NCI-H526 treated with DMSO at 0.1 percent for 48 hours (cell line): ENCODE data around the gene TRMU.

Experiments used
- DNase-seq: peaks from one replicate; lab custom pipeline; 2025; lab: John Stamatoyannopoulos, UW

TRMU gene

GRCh38 chr22:46335201-46336118, at the start of gene TRMU:
Gene TRMU, plus strand, starts transcription at chr22:46335714. Its CDS starts 51 bp downstream, at chr22:46335765.
- DNase-seq = peak; percentile 39

DNA sequence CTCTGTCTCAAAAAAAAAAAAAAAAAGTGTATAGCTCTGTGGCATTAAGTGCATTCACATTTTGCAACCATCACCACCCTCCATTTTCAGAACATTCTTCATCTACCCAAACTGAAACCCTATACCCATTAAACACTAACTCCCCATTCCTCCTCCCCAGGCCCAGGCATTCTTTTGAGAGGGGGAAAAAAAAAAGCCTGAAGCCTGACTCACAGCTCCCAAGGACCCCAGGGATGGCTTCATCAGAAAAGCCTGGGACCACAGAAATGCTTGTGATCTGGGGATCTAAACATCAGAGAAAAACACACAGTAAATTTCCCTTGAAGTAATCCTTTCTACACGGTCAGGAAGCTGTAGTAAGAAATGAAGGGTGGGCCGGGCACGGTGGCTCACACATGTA, 49.5 kb upstream of the TRMU start:
- DNase-seq = no peak

- DNase-seq = no peak
These were observed 48.3 kb upstream of the TRMU start for GRCh38 chr22:46286941-46287872.

- no peak for DNase-seq
These were observed 47.4 kb upstream of the TRMU start for GRCh38 chr22:46287873-46288751.

DNA sequence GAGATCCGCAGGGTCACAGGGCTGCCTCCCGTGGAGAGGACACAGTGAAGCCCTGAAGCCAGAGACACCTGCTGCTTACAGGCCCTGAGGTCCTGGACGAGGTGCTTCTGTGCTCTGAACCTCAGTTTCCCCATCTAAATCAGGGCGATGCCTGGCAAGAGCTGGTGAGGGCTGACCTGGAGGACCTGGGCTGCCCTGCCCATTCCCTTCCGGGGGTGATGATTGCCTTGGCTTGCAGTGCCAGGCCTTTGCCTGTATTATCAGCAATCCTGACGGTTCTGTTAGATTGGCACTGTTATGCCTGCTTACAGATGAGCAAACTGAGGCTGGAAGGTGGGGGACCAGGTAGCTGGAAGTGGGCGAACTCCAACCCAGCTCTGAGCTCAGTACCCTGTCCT, 46.7 kb upstream of the TRMU start:
- no peak for DNase-seq

GRCh38 chr22:46289244-46289891, 46.1 kb upstream of the TRMU start:
- no peak for DNase-seq

GRCh38 chr22:46290121-46290842, 45.2 kb upstream of the TRMU start:
- peak; percentile 6 for DNase-seq

GRCh38 chr22:46290843-46291785, 44.4 kb upstream of the TRMU start:
- no peak for DNase-seq

GRCh38 chr22:46292173-46292572, 43.3 kb upstream of the TRMU start:
- no peak for DNase-seq

DNA sequence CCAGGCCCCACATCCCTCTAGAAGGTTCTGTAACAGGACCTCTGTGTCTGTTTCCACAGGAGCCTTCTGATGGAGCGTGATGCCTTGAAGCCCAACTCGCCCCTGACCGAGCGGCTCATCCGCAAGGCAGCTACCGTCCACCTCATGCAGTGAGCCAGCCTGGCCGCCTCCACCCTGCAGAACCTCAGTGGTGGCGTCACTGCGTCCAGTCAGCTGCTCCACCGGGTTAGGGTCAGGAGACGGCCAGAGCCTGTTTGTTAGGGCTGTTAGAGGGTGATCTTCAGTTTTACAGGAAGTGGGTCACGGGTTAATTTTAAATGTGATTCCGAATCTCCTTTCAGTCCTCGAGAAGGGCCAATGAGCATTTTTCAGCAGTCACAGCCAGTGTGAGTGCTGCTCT, 42.8 kb upstream of the TRMU start:
- peak; percentile 88 for DNase-seq

- peak; percentile 13 for DNase-seq
These were observed 41.8 kb upstream of the TRMU start for GRCh38 chr22:46293577-46294260.

- DNase-seq = no peak
These were observed 40.7 kb upstream of the TRMU start for GRCh38 chr22:46294784-46295183.

- DNase-seq = no peak
These were observed 40.1 kb upstream of the TRMU start for GRCh38 chr22:46295277-46295971.

- peak; percentile 88 for DNase-seq
These were observed 39.0 kb upstream of the TRMU start, which contains the start of gene GTSE1 for GRCh38 chr22:46296257-46297150. Gene GTSE1, plus strand, starts transcription at chr22:46296870. Its CDS starts 531 bp downstream, at chr22:46297401.

GRCh38 chr22:46297151-46297812, 38.2 kb upstream of the TRMU start:
- DNase-seq = no peak

DNA sequence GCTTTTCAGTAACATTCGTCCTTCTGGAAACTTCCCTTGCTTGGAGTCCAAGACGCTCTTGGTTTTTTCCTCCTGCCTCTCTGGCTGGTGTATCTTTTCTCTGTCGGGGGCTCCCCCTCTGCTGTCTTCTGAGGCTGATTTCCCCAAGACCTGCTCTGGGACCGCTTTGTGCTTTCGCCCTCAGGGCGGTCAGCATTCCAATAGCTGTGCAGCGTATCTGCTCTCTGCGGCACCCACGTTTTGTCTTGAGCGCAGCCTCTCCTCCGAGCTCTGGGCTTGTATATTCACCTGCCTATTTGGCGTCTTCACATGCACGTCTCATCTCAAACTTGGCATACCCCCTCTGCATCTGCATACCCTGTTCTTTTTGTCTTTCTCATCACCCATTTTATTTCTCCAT, 36.4 kb upstream of the TRMU start:
- DNase-seq = no peak
